GM12878 (cell line): Measurements from ENCODE around the gene PHF1. TPM values are rescaled to one million over a fixed set of nuclear protein-coding genes. Genes with fewer than 3 reads are reported as not detected.
A peak's percentile ranks its signal among the peaks of the same experiment; 100 is the strongest.

ENCODE experiments used
- CBX5 ChIP-seq: sonication (generic); IDR thresholded peaks from 2 replicates; pipeline ENCODE4 v1.6.1; 2016; ENCODE audit warnings: low read depth, moderate library complexity, mild to moderate bottlenecking, inconsistent platforms
- CHD1 ChIP-seq: IDR thresholded peaks from 2 replicates; pipeline ENCODE4 v1.6.1; 2012; ENCODE audit warnings: low read depth, low read length, improper control_type of control experiment
- CREB1 ChIP-seq: IDR thresholded peaks from 2 replicates; pipeline ENCODE4 v1.6.1; 2012; ENCODE audit warnings: low read depth, mild to moderate bottlenecking, inconsistent platforms
- FOS ChIP-seq: IDR thresholded peaks from 3 replicates; pipeline ENCODE4 v1.6.1; 2011; ENCODE audit warnings: borderline replicate concordance; ENCODE audit not compliant: insufficient read length; ENCODE audit errors: extremely low read depth
- GATAD2B ChIP-seq: fragments of 450-650 bp; conservative IDR thresholded peaks from 2 replicates; pipeline ENCODE4 v1.6.1; 2017; ENCODE audit warnings: low read depth, mild to moderate bottlenecking, moderate library complexity
- IRF4 ChIP-seq: IDR thresholded peaks from 2 replicates; pipeline ENCODE4 v1.6.1; 2011; ENCODE audit warnings: low read depth, low read length
- JUNB ChIP-seq: IDR thresholded peaks from 2 replicates; pipeline ENCODE4 v1.6.1; 2016; ENCODE audit warnings: antibody characterized with exemption, mild to moderate bottlenecking
- KAT2A ChIP-seq: conservative IDR thresholded peaks from 2 replicates; pipeline ENCODE4 v1.6.1; 2011; ENCODE audit warnings: low read depth, low read length; ENCODE audit not compliant: control insufficient read depth
- LARP7 ChIP-seq: fragments of 450-650 bp; IDR thresholded peaks from 2 replicates; pipeline ENCODE4 v1.6.1; 2017; ENCODE audit warnings: mild to moderate bottlenecking
- NRF1 ChIP-seq: conservative IDR thresholded peaks from 2 replicates; pipeline ENCODE4 v1.6.1; 2011; ENCODE audit warnings: mild to moderate bottlenecking, low read depth, low read length, improper control_type of control experiment
- PML ChIP-seq: IDR thresholded peaks from 2 replicates; pipeline ENCODE4 v1.6.1; 2012; ENCODE audit warnings: low read length, inconsistent platforms
- SMAD5 ChIP-seq: IDR thresholded peaks from 2 replicates; pipeline ENCODE4 v1.6.1; 2016; ENCODE audit warnings: antibody characterized with exemption, low read depth
- STAT3 ChIP-seq: IDR thresholded peaks from 2 replicates; pipeline ENCODE4 v1.6.1; 2011; ENCODE audit warnings: low read depth, low read length, improper control_type of control experiment
- TCF12 ChIP-seq: IDR thresholded peaks from 2 replicates; pipeline ENCODE4 v1.6.1; 2011; ENCODE audit warnings: low read depth, mild to moderate bottlenecking, low read length
- ZNF217 ChIP-seq: fragments of 450-650 bp; IDR thresholded peaks from 2 replicates; pipeline ENCODE4 v1.6.1; 2017; ENCODE audit warnings: antibody characterized with exemption, mild to moderate bottlenecking
- polyA plus RNA-seq, 11 experiments: library from polyadenylated mRNA; depleted of rRNA in 4 of 11; unstranded in 6 of 11; stranded (reverse) in 5 of 11; fragments of >200 nt; fragmentation: Nextera tagmentation in 4 of 11; fragmentation: Illumina TruSeq in 1 of 11; extraction: Ambion mirVana in 4 of 11; extraction: Trizol in 1 of 11; gene quantifications; 1 replicate in 1 of 11; 2 replicates in 10 of 11; pipeline versions ENCODE4 v1.2.1 to v1.2.3, GENCODE V29; 2011 to 2016; ENCODE audit warnings: inconsistent platforms in 2 of 11, missing spikeins in 2 of 11, low read depth in 1 of 11
- total RNA-seq, 4 experiments: library from RNA; depleted of rRNA in 3 of 4; stranded (reverse); fragments of >200 nt in 3 of 4; fragmentation: Illumina TruSeq in 1 of 4; extraction: Trizol in 1 of 4; gene quantifications; 2 replicates each; pipeline versions ENCODE4 v1.2.1 to v1.2.3, GENCODE V29; 2013 to 2021
- TF ChIP-seq, protein P1 (sequence below): fragments of 450-650 bp; formaldehyde crosslinking; IDR thresholded peaks from 2 replicates; pipeline ENCODE4 v1.4.0; 2022; ENCODE audit warnings: mild to moderate bottlenecking, moderate library complexity
- TF ChIP-seq, protein P2 (sequence below): fragments of 450-650 bp; IDR thresholded peaks from 2 replicates; pipeline ENCODE4 v1.6.1; 2017; ENCODE audit warnings: mild to moderate bottlenecking, low read depth, inconsistent platforms; ENCODE audit not compliant: poor library complexity, severe bottlenecking
- TF ChIP-seq, protein P3 (sequence below): IDR thresholded peaks from 2 replicates; pipeline ENCODE4 v1.6.1; 2012; ENCODE audit warnings: low read depth, low read length, improper control_type of control experiment
- TF ChIP-seq, protein P4 (sequence below): IDR thresholded peaks from 2 replicates; pipeline ENCODE4 v1.6.1; 2012; ENCODE audit warnings: low read depth, low read length, improper control_type of control experiment
- TF ChIP-seq, protein P5 (sequence below): fragments of 450-650 bp; IDR thresholded peaks from 2 replicates; pipeline ENCODE4 v1.6.1; 2017; ENCODE audit warnings: borderline replicate concordance
- TF ChIP-seq, protein P6 (sequence below): IDR thresholded peaks from 2 replicates; pipeline ENCODE4 v1.6.1; 2012; ENCODE audit warnings: low read depth, low read length, improper control_type of control experiment

The PHF1 gene
- total and polyA plus RNA-seq, 10 of the 15 experiments (the other 5 are each of a cell fraction or from before 2014, with no cell fraction given) = 1.3 to 17.8 (median 6.2) TPM

DNA sequence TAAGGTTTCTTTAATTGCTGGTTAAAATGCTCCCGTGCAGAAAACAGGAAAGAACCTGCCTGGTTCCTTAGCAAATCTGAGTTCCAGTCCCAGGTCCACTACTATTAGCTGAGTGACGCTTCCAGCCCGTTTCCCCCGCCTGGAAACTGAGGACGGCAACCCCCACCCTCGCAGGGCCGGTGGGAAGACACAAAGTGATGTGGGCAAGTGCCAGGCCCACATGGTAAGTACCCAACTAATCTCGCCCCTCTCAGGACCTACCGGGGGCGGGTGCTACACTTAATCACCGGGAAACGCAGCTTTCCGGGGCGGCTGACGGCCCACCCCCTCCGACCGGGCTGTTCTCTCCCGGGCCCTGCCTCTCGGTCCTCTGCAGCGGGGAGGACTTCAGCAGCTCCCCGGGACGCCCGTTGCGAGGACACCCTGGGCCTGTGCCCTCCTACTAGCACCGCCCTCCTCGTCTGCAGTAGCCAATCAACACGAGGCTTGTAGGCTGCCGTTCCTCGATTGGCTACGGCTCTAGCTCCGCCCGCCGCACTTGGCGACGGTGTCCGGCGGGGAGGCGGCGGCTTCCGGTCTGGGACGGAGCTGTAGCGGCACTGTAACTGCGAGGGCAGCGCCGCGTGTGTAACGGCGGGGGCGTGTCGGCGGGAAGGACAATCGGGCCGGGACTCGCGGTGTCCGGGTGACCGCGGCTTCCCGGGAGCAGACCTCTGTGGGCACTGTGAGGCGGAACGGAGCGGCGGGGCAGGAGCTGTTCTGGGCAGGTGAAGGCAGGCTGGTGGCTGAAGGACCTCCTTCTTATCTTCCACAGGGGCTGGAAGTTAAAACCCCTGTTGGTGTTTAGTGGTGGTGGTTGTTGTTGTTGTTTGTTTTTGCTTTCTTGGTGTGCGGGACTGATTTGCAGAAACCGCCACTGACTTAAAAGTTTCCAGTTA lies 43.5 kb downstream of the PHF1 start, which contains the start of gene ZBTB9 (continued):
- TF ChIP-seq, protein P1, sequence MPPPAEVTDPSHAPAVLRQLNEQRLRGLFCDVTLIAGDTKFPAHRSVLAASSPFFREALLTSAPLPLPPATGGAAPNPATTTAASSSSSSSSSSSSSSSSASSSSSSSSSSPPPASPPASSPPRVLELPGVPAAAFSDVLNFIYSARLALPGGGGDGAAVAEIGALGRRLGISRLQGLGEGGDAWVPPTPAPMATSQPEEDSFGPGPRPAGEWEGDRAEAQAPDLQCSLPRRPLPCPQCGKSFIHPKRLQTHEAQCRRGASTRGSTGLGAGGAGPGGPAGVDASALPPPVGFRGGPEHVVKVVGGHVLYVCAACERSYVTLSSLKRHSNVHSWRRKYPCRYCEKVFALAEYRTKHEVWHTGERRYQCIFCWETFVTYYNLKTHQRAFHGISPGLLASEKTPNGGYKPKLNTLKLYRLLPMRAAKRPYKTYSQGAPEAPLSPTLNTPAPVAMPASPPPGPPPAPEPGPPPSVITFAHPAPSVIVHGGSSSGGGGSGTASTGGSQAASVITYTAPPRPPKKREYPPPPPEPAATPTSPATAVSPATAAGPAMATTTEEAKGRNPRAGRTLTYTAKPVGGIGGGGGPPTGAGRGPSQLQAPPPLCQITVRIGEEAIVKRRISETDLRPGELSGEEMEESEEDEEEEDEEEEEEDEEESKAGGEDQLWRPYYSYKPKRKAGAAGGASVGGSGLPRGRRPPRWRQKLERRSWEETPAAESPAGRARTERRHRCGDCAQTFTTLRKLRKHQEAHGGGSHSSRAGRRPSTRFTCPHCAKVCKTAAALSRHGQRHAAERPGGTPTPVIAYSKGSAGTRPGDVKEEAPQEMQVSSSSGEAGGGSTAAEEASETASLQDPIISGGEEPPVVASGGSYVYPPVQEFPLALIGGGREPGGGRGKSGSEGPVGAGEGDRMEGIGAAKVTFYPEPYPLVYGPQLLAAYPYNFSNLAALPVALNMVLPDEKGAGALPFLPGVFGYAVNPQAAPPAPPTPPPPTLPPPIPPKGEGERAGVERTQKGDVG (CRISPR knock-in tag) = no peak
- TF ChIP-seq SMAD5 (peak; percentile 72; the same call in 1 of the 2 replicates), ZNF217 (no peak), NRF1 (no peak), GATAD2B (no peak; the same call in 1 of the 2 replicates), IRF4 (0 out of 2 replicates have a peak, but pooled peaks have one; percentile 21), CREB1 (peak; percentile 85), STAT3 (no peak), FOS (peak; percentile 73), CBX5 (no peak), JUNB (no peak), PML (peak; percentile 83), TCF12 (0 out of 2 replicates have a peak, but pooled peaks have one; percentile 25), CHD1 (no peak), LARP7 (no peak), KAT2A (no peak)
- TF ChIP-seq, protein P2, sequence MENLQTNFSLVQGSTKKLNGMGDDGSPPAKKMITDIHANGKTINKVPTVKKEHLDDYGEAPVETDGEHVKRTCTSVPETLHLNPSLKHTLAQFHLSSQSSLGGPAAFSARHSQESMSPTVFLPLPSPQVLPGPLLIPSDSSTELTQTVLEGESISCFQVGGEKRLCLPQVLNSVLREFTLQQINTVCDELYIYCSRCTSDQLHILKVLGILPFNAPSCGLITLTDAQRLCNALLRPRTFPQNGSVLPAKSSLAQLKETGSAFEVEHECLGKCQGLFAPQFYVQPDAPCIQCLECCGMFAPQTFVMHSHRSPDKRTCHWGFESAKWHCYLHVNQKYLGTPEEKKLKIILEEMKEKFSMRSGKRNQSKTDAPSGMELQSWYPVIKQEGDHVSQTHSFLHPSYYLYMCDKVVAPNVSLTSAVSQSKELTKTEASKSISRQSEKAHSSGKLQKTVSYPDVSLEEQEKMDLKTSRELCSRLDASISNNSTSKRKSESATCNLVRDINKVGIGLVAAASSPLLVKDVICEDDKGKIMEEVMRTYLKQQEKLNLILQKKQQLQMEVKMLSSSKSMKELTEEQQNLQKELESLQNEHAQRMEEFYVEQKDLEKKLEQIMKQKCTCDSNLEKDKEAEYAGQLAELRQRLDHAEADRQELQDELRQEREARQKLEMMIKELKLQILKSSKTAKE = no peak
- TF ChIP-seq, protein P3, sequence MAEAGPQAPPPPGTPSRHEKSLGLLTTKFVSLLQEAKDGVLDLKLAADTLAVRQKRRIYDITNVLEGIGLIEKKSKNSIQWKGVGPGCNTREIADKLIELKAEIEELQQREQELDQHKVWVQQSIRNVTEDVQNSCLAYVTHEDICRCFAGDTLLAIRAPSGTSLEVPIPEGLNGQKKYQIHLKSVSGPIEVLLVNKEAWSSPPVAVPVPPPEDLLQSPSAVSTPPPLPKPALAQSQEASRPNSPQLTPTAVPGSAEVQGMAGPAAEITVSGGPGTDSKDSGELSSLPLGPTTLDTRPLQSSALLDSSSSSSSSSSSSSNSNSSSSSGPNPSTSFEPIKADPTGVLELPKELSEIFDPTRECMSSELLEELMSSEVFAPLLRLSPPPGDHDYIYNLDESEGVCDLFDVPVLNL = no peak
- TF ChIP-seq, protein P4, sequence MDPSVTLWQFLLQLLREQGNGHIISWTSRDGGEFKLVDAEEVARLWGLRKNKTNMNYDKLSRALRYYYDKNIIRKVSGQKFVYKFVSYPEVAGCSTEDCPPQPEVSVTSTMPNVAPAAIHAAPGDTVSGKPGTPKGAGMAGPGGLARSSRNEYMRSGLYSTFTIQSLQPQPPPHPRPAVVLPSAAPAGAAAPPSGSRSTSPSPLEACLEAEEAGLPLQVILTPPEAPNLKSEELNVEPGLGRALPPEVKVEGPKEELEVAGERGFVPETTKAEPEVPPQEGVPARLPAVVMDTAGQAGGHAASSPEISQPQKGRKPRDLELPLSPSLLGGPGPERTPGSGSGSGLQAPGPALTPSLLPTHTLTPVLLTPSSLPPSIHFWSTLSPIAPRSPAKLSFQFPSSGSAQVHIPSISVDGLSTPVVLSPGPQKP = peak; percentile 58; the same call in 1 of the 2 replicates
- TF ChIP-seq, protein P5, sequence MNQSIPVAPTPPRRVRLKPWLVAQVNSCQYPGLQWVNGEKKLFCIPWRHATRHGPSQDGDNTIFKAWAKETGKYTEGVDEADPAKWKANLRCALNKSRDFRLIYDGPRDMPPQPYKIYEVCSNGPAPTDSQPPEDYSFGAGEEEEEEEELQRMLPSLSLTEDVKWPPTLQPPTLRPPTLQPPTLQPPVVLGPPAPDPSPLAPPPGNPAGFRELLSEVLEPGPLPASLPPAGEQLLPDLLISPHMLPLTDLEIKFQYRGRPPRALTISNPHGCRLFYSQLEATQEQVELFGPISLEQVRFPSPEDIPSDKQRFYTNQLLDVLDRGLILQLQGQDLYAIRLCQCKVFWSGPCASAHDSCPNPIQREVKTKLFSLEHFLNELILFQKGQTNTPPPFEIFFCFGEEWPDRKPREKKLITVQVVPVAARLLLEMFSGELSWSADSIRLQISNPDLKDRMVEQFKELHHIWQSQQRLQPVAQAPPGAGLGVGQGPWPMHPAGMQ = no peak
- TF ChIP-seq, protein P6, sequence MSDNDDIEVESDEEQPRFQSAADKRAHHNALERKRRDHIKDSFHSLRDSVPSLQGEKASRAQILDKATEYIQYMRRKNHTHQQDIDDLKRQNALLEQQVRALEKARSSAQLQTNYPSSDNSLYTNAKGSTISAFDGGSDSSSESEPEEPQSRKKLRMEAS = peak; percentile 92
